Measurements from ENCODE around the gene MRPL1.

GRCh38 chr4:77852892-77853495, 9.6 kb upstream of the MRPL1 start:
- TF ChIP-seq CTCF (conservative IDR thresholded peaks at IDR 0.05 in 1 of 2, IDR thresholded peaks at IDR 0.05 in 1 of 2; ENCODE audit: extremely low read depth in 1 of 2, insufficient read depth in 1 of 2, low read depth in 1 of 2, low read length in 2 of 2) = no peak
- TF ChIP-seq EZH2 (IDR thresholded peaks at IDR 0.05; ENCODE audit: borderline replicate concordance, low read length) = no peak

All from mammary epithelial cell (primary cell).